Measurements from ENCODE around the gene ANXA1.

- no peak for TF ChIP-seq CTCF (conservative IDR thresholded peaks at IDR 0.05; ENCODE audit: low read length)
- TF ChIP-seq EZH2phosphoT487 (IDR thresholded peaks at IDR 0.05; ENCODE audit: borderline replicate concordance) = no peak
Measured at GRCh38 chr9:73154271-73154670, 2.6 kb downstream of the ANXA1 start.

All from Loucy (cell line).